Measurements from ENCODE around the gene MROH2A.

DNA sequence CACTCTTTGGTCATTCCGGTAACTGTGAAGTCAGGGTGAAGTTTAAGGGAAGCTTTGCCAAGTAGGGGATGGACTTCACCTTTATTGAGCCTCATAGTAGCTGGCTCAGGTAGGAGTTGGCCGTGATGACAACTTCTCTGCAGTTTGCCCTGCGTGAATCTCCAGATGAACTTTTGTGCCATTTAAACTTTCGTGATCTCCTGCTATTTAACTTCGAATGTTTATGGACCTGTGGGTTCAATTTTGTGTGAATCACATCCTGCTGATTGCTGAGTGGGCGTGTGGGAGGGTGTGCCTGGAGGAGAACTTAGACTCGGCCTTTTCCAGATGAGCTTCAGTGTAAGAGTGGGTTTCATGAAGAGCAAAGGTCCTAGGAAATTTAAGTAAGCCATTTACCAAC lies 13.9 kb upstream of the MROH2A start:
- no peak for TF ChIP-seq EP300 (IDR thresholded peaks at IDR 0.05)
- TF ChIP-seq, protein P1, sequence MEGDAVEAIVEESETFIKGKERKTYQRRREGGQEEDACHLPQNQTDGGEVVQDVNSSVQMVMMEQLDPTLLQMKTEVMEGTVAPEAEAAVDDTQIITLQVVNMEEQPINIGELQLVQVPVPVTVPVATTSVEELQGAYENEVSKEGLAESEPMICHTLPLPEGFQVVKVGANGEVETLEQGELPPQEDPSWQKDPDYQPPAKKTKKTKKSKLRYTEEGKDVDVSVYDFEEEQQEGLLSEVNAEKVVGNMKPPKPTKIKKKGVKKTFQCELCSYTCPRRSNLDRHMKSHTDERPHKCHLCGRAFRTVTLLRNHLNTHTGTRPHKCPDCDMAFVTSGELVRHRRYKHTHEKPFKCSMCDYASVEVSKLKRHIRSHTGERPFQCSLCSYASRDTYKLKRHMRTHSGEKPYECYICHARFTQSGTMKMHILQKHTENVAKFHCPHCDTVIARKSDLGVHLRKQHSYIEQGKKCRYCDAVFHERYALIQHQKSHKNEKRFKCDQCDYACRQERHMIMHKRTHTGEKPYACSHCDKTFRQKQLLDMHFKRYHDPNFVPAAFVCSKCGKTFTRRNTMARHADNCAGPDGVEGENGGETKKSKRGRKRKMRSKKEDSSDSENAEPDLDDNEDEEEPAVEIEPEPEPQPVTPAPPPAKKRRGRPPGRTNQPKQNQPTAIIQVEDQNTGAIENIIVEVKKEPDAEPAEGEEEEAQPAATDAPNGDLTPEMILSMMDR (IDR thresholded peaks at IDR 0.05): no peak
